A549 (cell line): ENCODE data around the gene ANGPTL5. TPM values are rescaled to one million over a fixed set of nuclear protein-coding genes. Genes with fewer than 3 reads are reported as not detected.
A peak's percentile ranks its signal among the peaks of the same experiment; 100 is the strongest.

Experiments used
- ATAC-seq, 2 experiments: fragments of 200-7000 bp in 1 of 2; fragments of >200 bp in 1 of 2; cut with Nextera tagmentation in 1 of 2; cut with Tn5 transposase in 1 of 2; 3 replicates each; pipeline versions ENCODE4 v1.8.0 to v1.9.1; 2018 to 2020; ENCODE audit warnings: mild to moderate bottlenecking in 1 of 2, moderate library complexity in 1 of 2
- CTCF ChIA-PET: fragments of 300-600 bp; sonication (Branson Sonifier 250); formaldehyde crosslinking; extraction: SDS; loops from one replicate; lab custom pipeline; 2021; ENCODE audit warnings: antibody characterized with exemption, inconsistent platforms; lab: Yijun Ruan, JAX
- POLR2A ChIA-PET: fragments of 350-600 bp; formaldehyde crosslinking; extraction: SDS; loops from one replicate; lab custom pipeline; 2021; ENCODE audit warnings: antibody characterized with exemption, inconsistent platforms; lab: Yijun Ruan, JAX
- DNase-seq, 2 experiments: peaks; one replicate each; pipeline versions ENCODE4 v3.0.0 to v3.0.0-alpha.2; 2011 to 2016; ENCODE audit warnings: low read depth in 1 of 2, low spot score in 1 of 2
- FAIRE-seq: peaks from 2 replicates; lab custom pipeline; 2011; peaks lifted over from hg19 to GRCh38; lab: Jason Lieb, UNC
- H3K27ac ChIP-seq, 2 experiments: fragments of >200 bp; sonication (Bioruptor Twin); formaldehyde crosslinking; 3 replicates each; pipeline ENCODE4 v1.5.1; 2016 to 2017
- H3K4me1 ChIP-seq: fragments of >200 bp; sonication (Bioruptor Twin); formaldehyde crosslinking; 3 replicates; pipeline ENCODE4 v1.6.1; 2016
- H3K4me2 ChIP-seq: fragments of >200 bp; sonication (Bioruptor Twin); formaldehyde crosslinking; 3 replicates; pipeline ENCODE4 v1.6.1; 2016
- H3K4me3 ChIP-seq: fragments of >200 bp; sonication (Bioruptor Twin); formaldehyde crosslinking; 3 replicates; pipeline ENCODE4 v1.5.1; 2016
- H3K9me3 ChIP-seq: fragments of >200 bp; sonication (Bioruptor Twin); formaldehyde crosslinking; 3 replicates; pipeline ENCODE4 v1.6.1; 2016
- BCL3 ChIP-seq: fragments of >200 bp; sonication (Bioruptor Twin); formaldehyde crosslinking; IDR thresholded peaks from 3 replicates; pipeline ENCODE4 v1.6.1; 2016
- BHLHE40 ChIP-seq: IDR thresholded peaks from 2 replicates; pipeline ENCODE4 v1.6.1; 2012; ENCODE audit warnings: low read depth, low read length, inconsistent platforms
- CBX2 ChIP-seq: fragments of 200-600 bp; sonication (generic); IDR thresholded peaks from 2 replicates; pipeline ENCODE4 v1.6.1; 2016; ENCODE audit warnings: low read depth, mild to moderate bottlenecking, borderline replicate concordance
- EHF ChIP-seq: fragments of 250-450 bp; sonication (Bioruptor Pico); IDR thresholded peaks from 2 replicates; pipeline ENCODE4 v1.5.0; 2020; ENCODE audit warnings: mild to moderate bottlenecking
- EHMT2 ChIP-seq: fragments of 200-600 bp; sonication (generic); IDR thresholded peaks from 2 replicates; pipeline ENCODE4 v1.6.1; 2016; ENCODE audit warnings: antibody characterized with exemption, low read depth, mild to moderate bottlenecking, moderate library complexity
- ESRRA ChIP-seq: fragments of 150-350 bp; IDR thresholded peaks from 2 replicates; pipeline ENCODE4 v1.6.1; 2014; ENCODE audit warnings: mild to moderate bottlenecking, low read length, borderline replicate concordance
- GATA3 ChIP-seq: IDR thresholded peaks from 2 replicates; pipeline ENCODE4 v1.6.1; 2012; ENCODE audit warnings: borderline replicate concordance
- HOXB5 ChIP-seq: fragments of 250-450 bp; sonication (Bioruptor Pico); IDR thresholded peaks from 2 replicates; pipeline ENCODE4 v1.5.0; 2020; ENCODE audit warnings: mild to moderate bottlenecking, moderate library complexity
- JUN ChIP-seq, 2 experiments: fragments of >200 bp; sonication (Bioruptor Twin); formaldehyde crosslinking; IDR thresholded peaks; 2 replicates in 1 of 2; 3 replicates in 1 of 2; pipeline ENCODE4 v1.6.1; 2016 to 2017
- JUNB ChIP-seq: fragments of >200 bp; sonication (Bioruptor Twin); formaldehyde crosslinking; IDR thresholded peaks from 2 replicates; pipeline ENCODE4 v1.6.1; 2016
- KDM1A ChIP-seq: fragments of 200-600 bp; sonication (generic); IDR thresholded peaks from 2 replicates; pipeline ENCODE4 v1.6.1; 2016; ENCODE audit warnings: low read depth, mild to moderate bottlenecking
- MAX ChIP-seq: IDR thresholded peaks from 2 replicates; pipeline ENCODE4 v1.6.1; 2012
- MAZ ChIP-seq: fragments of 150-350 bp; IDR thresholded peaks from 2 replicates; pipeline ENCODE4 v1.6.1; 2014; ENCODE audit warnings: antibody characterized with exemption, low read depth, low read length, borderline replicate concordance
- NFE2L2 ChIP-seq: fragments of 150-350 bp; conservative IDR thresholded peaks from 2 replicates; pipeline ENCODE4 v1.6.1; 2014; ENCODE audit warnings: low read length
- NR3C1 ChIP-seq: fragments of >200 bp; sonication (Bioruptor Twin); formaldehyde crosslinking; IDR thresholded peaks from 3 replicates; pipeline ENCODE4 v1.6.1; 2017
- PHF8 ChIP-seq: fragments of 200-600 bp; sonication (generic); IDR thresholded peaks from 2 replicates; pipeline ENCODE4 v1.6.1; 2016; ENCODE audit warnings: low read depth, mild to moderate bottlenecking, antibody characterized with exemption, moderate library complexity, borderline replicate concordance
- POLR2AphosphoS2 ChIP-seq: conservative IDR thresholded peaks from 2 replicates; pipeline ENCODE4 v1.6.1; 2012; ENCODE audit warnings: low read length, improper control_type of control experiment, inconsistent platforms
- RAD21 ChIP-seq, 2 experiments: fragments of >200 bp in 1 of 2; sonication (Bioruptor Twin) in 1 of 2; formaldehyde crosslinking in 1 of 2; IDR thresholded peaks in 1 of 2; conservative IDR thresholded peaks in 1 of 2; 2 replicates in 1 of 2; 3 replicates in 1 of 2; pipeline ENCODE4 v1.6.1; 2012 to 2018; ENCODE audit warnings: inconsistent platforms in 1 of 2
- RARB ChIP-seq: fragments of 250-450 bp; sonication (Bioruptor Pico); IDR thresholded peaks from 2 replicates; pipeline ENCODE4 v1.8.0; 2021; ENCODE audit warnings: mild to moderate bottlenecking, moderate library complexity
- RCOR1 ChIP-seq: fragments of 150-350 bp; IDR thresholded peaks from 2 replicates; pipeline ENCODE4 v1.6.1; 2014; ENCODE audit warnings: antibody characterized with exemption, low read length, low read depth
- SMC3 ChIP-seq: fragments of >200 bp; sonication (Bioruptor Twin); formaldehyde crosslinking; IDR thresholded peaks from 3 replicates; pipeline ENCODE4 v1.6.1; 2018; ENCODE audit warnings: inconsistent platforms
- TFCP2L1 ChIP-seq: fragments of 250-450 bp; sonication (Bioruptor Pico); IDR thresholded peaks from 2 replicates; pipeline ENCODE4 v1.5.0; 2021; ENCODE audit warnings: mild to moderate bottlenecking
- ZSCAN20 ChIP-seq: fragments of 250-450 bp; sonication (Bioruptor Pico); IDR thresholded peaks from 2 replicates; pipeline ENCODE4 v1.8.0; 2022; ENCODE audit warnings: mild to moderate bottlenecking, moderate library complexity
- WGBS: methylation state at CpG from one replicate; pipeline ENCODE4 v1.1.6; 2017; ENCODE audit errors: missing lambda C conversion rate; 5-methylcytosine and 5-hydroxymethylcytosine counted together
- polyA plus RNA-seq, 4 experiments: library from polyadenylated mRNA; depleted of rRNA in 3 of 4; stranded (reverse); fragments of >200 nt; fragmentation: RNase III in 1 of 4; extraction: RNeasy Plus Mini Kit Qiagen cat#74134 plus additional on column Dnase treatment in 1 of 4; gene quantifications; 2 replicates in 3 of 4; 3 replicates in 1 of 4; pipeline ENCODE4 v1.2.3, GENCODE V29; 2011 to 2017
- TF ChIP-seq, protein P1 (sequence below): fragments of >200 bp; sonication (Bioruptor Twin); formaldehyde crosslinking; IDR thresholded peaks from 3 replicates; pipeline ENCODE4 v1.5.1; 2016
- TF ChIP-seq, protein P2 (sequence below): fragments of >200 bp; sonication (Bioruptor Twin); formaldehyde crosslinking; IDR thresholded peaks from 2 replicates; pipeline ENCODE4 v1.6.1; 2016

The ANGPTL5 gene
- polyA plus RNA-seq, 2 of the 4 experiments (the other 2 are of a cell fraction), result not detected

DNA sequence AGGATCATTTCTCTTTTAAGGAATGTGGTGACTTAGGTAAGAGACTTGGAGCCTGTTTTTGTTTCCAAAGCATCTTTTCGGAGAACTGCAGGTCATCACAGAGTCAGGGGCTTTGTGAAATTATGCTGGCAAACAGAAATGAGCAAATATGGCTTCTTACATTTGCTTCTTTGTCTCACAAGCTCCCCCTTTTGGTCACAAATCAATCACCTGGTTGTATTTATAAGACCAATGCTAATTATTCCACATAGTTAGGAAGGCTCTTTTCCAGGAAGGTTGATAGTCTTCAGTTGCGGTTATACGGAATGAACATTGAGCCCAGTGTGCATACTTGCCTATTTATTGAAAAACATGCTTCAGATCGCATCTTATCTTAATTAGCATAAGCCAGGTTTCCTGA, 36.1 kb downstream of the ANGPTL5 start:
- 32% methylated on average over 4 of the region's 4 CpGs for whole genome bisulfite sequencing
- POLR2A ChIA-PET, result no interaction called here
- DNase-seq, result peak in 1 of 2 experiments; percentile 81
- TF ChIP-seq BHLHE40 (no peak), RAD21 (conservative IDR thresholded peaks at IDR 0.05 in 1 of 2, IDR thresholded peaks at IDR 0.05 in 1 of 2) (peak; percentile 43 to 65), GATA3 (no peak), RCOR1 (no peak), JUNB (no peak), HOXB5 (CRISPR knock-in tag) (no peak), RARB (CRISPR knock-in tag) (no peak), MAX (no peak), POLR2AphosphoS2 (no peak), EHMT2 (no peak), JUN (IDR thresholded peaks at IDR 0.05) (no peak), SMC3 (peak; percentile 56), PHF8 (no peak), MAZ (no peak), TFCP2L1 (CRISPR knock-in tag) (no peak), EHF (CRISPR knock-in tag) (no peak), BCL3 (no peak), NR3C1 (no peak), CBX2 (no peak), ZSCAN20 (CRISPR knock-in tag) (no peak), NFE2L2 (no peak), KDM1A (no peak), ESRRA (no peak)
- TF ChIP-seq, protein P1, sequence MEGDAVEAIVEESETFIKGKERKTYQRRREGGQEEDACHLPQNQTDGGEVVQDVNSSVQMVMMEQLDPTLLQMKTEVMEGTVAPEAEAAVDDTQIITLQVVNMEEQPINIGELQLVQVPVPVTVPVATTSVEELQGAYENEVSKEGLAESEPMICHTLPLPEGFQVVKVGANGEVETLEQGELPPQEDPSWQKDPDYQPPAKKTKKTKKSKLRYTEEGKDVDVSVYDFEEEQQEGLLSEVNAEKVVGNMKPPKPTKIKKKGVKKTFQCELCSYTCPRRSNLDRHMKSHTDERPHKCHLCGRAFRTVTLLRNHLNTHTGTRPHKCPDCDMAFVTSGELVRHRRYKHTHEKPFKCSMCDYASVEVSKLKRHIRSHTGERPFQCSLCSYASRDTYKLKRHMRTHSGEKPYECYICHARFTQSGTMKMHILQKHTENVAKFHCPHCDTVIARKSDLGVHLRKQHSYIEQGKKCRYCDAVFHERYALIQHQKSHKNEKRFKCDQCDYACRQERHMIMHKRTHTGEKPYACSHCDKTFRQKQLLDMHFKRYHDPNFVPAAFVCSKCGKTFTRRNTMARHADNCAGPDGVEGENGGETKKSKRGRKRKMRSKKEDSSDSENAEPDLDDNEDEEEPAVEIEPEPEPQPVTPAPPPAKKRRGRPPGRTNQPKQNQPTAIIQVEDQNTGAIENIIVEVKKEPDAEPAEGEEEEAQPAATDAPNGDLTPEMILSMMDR, result peak; percentile 48
- TF ChIP-seq, all 56 proteins: peak for 3
- no peak overlapping the region for H3K4me2 ChIP-seq
- H3K27ac ChIP-seq, result peak overlapping the region; percentile 20 to 59; a peak in 3 of 6 replicates
- no peak overlapping the region for H3K4me3 ChIP-seq
- no peaks in the 10 kb centered on the region for H3K4me1 ChIP-seq
- FAIRE-seq (no peak), ATAC-seq (peak in 1 of 2 experiments; percentile 62; a peak in 2 of 6 replicates)
- H3K9me3 ChIP-seq, result no peaks in the 10 kb centered on the region
- CTCF ChIA-PET, result interaction anchor here (0.7 to 4.5 kb wide), 10 partner anchors 10 to 389 kb away, joined by 3 to 87 read pairs (median 4); no protein-coding TSS in a partner anchor

DNA sequence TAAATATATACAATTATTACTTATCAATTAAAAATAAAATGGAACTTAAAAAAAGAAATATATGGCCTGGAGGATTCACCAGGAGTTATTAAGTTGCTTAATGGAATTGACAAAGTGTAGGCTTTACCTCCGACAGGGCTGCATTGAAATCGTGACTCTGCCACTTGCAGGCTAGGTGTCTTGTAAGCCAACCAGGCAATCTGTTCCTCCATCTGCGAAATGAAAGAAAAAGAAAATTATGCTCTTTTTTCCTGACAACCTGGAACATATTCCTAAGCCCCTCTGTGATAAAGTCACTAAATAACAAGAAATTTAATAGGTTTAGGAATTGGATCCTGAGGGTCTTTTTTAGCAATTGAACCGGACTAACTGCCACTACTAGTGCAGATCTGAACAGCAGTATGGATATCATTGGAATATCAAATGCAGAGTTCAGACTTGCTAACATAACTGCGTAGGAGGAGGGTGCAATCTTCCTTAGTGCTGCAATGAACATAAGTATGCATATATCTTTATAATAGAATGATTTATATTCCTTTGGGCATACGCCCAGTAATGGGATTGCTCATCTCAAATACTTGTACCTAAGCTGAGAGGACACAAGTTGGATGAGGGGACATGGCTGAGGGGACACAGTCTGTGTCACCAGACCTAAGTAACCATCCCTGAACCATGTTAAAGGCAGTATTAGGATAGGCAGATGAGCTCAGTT, 44.0 kb downstream of the ANGPTL5 start:
- FAIRE-seq (no peak), DNase-seq (no peak), ATAC-seq (no peak)
- CTCF ChIA-PET, result interaction anchor here (1.1 to 1.4 kb wide), 2 partner anchors 11 to 23 kb away, joined by 3 to 6 read pairs; no protein-coding TSS in a partner anchor
- POLR2A ChIA-PET, result no interaction called here
- no peak overlapping the region for H3K4me3 ChIP-seq
- TF ChIP-seq, protein P2, sequence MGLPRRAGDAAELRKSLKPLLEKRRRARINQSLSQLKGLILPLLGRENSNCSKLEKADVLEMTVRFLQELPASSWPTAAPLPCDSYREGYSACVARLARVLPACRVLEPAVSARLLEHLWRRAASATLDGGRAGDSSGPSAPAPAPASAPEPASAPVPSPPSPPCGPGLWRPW, result no peak
- no peak for TF ChIP-seq CBX2
- peak overlapping the region; percentile 32 to 54; a peak in 5 of 6 replicates for H3K27ac ChIP-seq
- H3K4me2 ChIP-seq, result no peak overlapping the region
- H3K9me3 ChIP-seq, result no peaks in the 10 kb centered on the region
- 92% methylated on average over 6 of the region's 6 CpGs for WGBS
- H3K4me1 ChIP-seq, result peaks cover 36% of the 10 kb centered on the region
